IMR-90 (cell line): Measurements from ENCODE around the gene MPI. TPM values are rescaled to one million over a fixed set of nuclear protein-coding genes. Genes with fewer than 3 reads are reported as not detected.

Source experiments
- ATAC-seq: fragments of 200-7000 bp; cut with Tn5 transposase; 2 replicates; pipeline ENCODE4 v1.9.1; 2020; ENCODE audit warnings: low read depth, mild to moderate bottlenecking, moderate library complexity
- BruUV-seq: library from RNA; stranded (reverse); fragments of 400-500 nt; replicated peaks from 2 replicates; lab custom pipeline; 2021; lab: Mats Ljungman, UMichigan
- CTCF ChIA-PET: fragments of 300-600 bp; formaldehyde crosslinking; extraction: SDS; loops from one replicate; lab custom pipeline; 2021; ENCODE audit warnings: antibody characterized with exemption; lab: Yijun Ruan, JAX
- POLR2A ChIA-PET: fragments of 300-600 bp; sonication (Branson Sonifier 250); formaldehyde crosslinking; loops from one replicate; lab custom pipeline; 2022; ENCODE audit warnings: antibody characterized with exemption; ENCODE audit not compliant: unreplicated experiment; lab: Charles Lee
- DNase-seq: peaks from one replicate; pipeline ENCODE4 v3.0.0; 2013
- H2AFZ ChIP-seq: replicated peaks from 2 replicates; pipeline ENCODE3; 2013; ENCODE audit warnings: low read length, mild to moderate bottlenecking; ENCODE audit not compliant: poor library complexity
- H2AK5ac ChIP-seq: 2 replicates; pipeline ENCODE4 v1.6.1; 2013; ENCODE audit warnings: low read depth, low read length, inconsistent platforms
- H2AK9ac ChIP-seq: replicated peaks from 2 replicates; pipeline ENCODE3; 2013; ENCODE audit warnings: mild to moderate bottlenecking, low read depth, low read length, moderate library complexity; ENCODE audit not compliant: poor library complexity
- H2BK120ac ChIP-seq: 2 replicates; pipeline ENCODE4 v1.6.1; 2013; ENCODE audit warnings: low read depth, low read length, inconsistent platforms
- H2BK15ac ChIP-seq: 3 replicates; pipeline ENCODE4 v1.6.1; 2013; ENCODE audit warnings: low read depth, low read length, inconsistent platforms
- H2BK20ac ChIP-seq: 2 replicates; pipeline ENCODE4 v1.6.1; 2013; ENCODE audit warnings: low read depth, mild to moderate bottlenecking, inconsistent platforms, low read length, moderate library complexity
- H2BK5ac ChIP-seq: 2 replicates; pipeline ENCODE4 v1.6.1; 2013; ENCODE audit warnings: mild to moderate bottlenecking, low read depth, low read length, inconsistent platforms; ENCODE audit not compliant: poor library complexity, severe bottlenecking
- H3K14ac ChIP-seq: replicated peaks from 2 replicates; pipeline ENCODE4 v1.6.1; 2013; ENCODE audit warnings: low read depth, low read length, inconsistent platforms
- H3K18ac ChIP-seq: 2 replicates; pipeline ENCODE4 v1.6.1; 2013; ENCODE audit warnings: low read depth, low read length, control low read depth
- H3K23ac ChIP-seq: 2 replicates; pipeline ENCODE4 v1.6.1; 2013; ENCODE audit warnings: low read depth, low read length, inconsistent platforms
- H3K27ac ChIP-seq: 2 replicates; pipeline ENCODE4 v1.5.1; 2013; ENCODE audit warnings: mild to moderate bottlenecking, control low read depth, low read length; ENCODE audit not compliant: insufficient read depth
- H3K27me3 ChIP-seq: 2 replicates; pipeline ENCODE4 v1.6.1; 2013; ENCODE audit warnings: low read length; ENCODE audit not compliant: control insufficient read depth, insufficient read depth
- H3K36me3 ChIP-seq: 2 replicates; pipeline ENCODE4 v1.6.1; 2013; ENCODE audit warnings: low read length, mixed read lengths; ENCODE audit not compliant: control insufficient read depth, insufficient read depth
- H3K4ac ChIP-seq: 2 replicates; pipeline ENCODE4 v1.6.1; 2013; ENCODE audit warnings: low read depth, low read length, inconsistent platforms
- H3K4me1 ChIP-seq: 2 replicates; pipeline ENCODE4 v1.6.1; 2013; ENCODE audit warnings: low read length, mixed read lengths; ENCODE audit not compliant: control insufficient read depth, insufficient read depth
- H3K4me2 ChIP-seq: 2 replicates; pipeline ENCODE4 v1.6.1; 2013; ENCODE audit warnings: low read depth, mild to moderate bottlenecking, control low read depth, low read length, moderate library complexity
- H3K4me3 ChIP-seq: 2 replicates; pipeline ENCODE4 v1.5.1; 2013; ENCODE audit warnings: low read depth, mild to moderate bottlenecking, control low read depth, low read length, moderate library complexity; ENCODE audit not compliant: insufficient read depth
- H3K56ac ChIP-seq: 2 replicates; pipeline ENCODE4 v1.6.1; 2013; ENCODE audit warnings: low read length, inconsistent platforms; ENCODE audit not compliant: insufficient read depth; ENCODE audit errors: extremely low read depth
- H3K79me1 ChIP-seq, 2 experiments: 2 replicates each; pipeline ENCODE4 v1.6.1; 2013; ENCODE audit warnings: low read length in 2 of 2, inconsistent platforms in 1 of 2, low read depth in 1 of 2
- H3K9ac ChIP-seq: 2 replicates; pipeline ENCODE4 v1.6.1; 2013; ENCODE audit warnings: low read depth, low read length, control low read depth
- H3K9me1 ChIP-seq: 2 replicates; pipeline ENCODE4 v1.6.1; 2013; ENCODE audit warnings: low read length, inconsistent platforms; ENCODE audit not compliant: insufficient read depth
- H3K9me3 ChIP-seq: 2 replicates; pipeline ENCODE4 v1.6.1; 2013; ENCODE audit warnings: low read length; ENCODE audit not compliant: control insufficient read depth, insufficient read depth
- H4K20me1 ChIP-seq: 2 replicates; pipeline ENCODE4 v1.6.1; 2013; ENCODE audit warnings: low read length, inconsistent platforms; ENCODE audit not compliant: insufficient read depth
- H4K5ac ChIP-seq: 2 replicates; pipeline ENCODE4 v1.6.1; 2013; ENCODE audit warnings: mild to moderate bottlenecking, low read depth, low read length, control low read depth
- H4K8ac ChIP-seq, 2 experiments: 2 replicates each; pipeline ENCODE4 v1.6.1; 2013; ENCODE audit warnings: low read depth in 2 of 2, low read length in 2 of 2, control low read depth in 1 of 2, inconsistent platforms in 1 of 2
- H4K91ac ChIP-seq: 2 replicates; pipeline ENCODE4 v1.6.1; 2013; ENCODE audit warnings: low read depth, low read length, inconsistent platforms; ENCODE audit not compliant: insufficient read depth
- BHLHE40 ChIP-seq: fragments of 150-350 bp; IDR thresholded peaks from 2 replicates; pipeline ENCODE4 v1.6.1; 2016; ENCODE audit warnings: mild to moderate bottlenecking, low read depth, low read length
- CEBPB ChIP-seq: IDR thresholded peaks from 2 replicates; pipeline ENCODE4 v1.6.1; 2012; ENCODE audit warnings: low read depth, low read length, improper control_type of control experiment
- CHD1 ChIP-seq: IDR thresholded peaks from 2 replicates; pipeline ENCODE4 v1.6.1; 2012; ENCODE audit warnings: low read depth, low read length, improper control_type of control experiment
- FOS ChIP-seq: fragments of 150-350 bp; IDR thresholded peaks from 2 replicates; pipeline ENCODE4 v1.6.1; 2016; ENCODE audit warnings: low read depth, low read length
- MAFK ChIP-seq: IDR thresholded peaks from 2 replicates; pipeline ENCODE4 v1.6.1; 2012; ENCODE audit warnings: low read depth, low read length, improper control_type of control experiment
- MAZ ChIP-seq: IDR thresholded peaks from 2 replicates; pipeline ENCODE4 v1.6.1; 2012; ENCODE audit warnings: low read depth, mild to moderate bottlenecking, low read length, improper control_type of control experiment, moderate library complexity, borderline replicate concordance
- MXI1 ChIP-seq: IDR thresholded peaks from 2 replicates; pipeline ENCODE4 v1.6.1; 2012; ENCODE audit warnings: low read depth, mild to moderate bottlenecking, low read length, moderate library complexity, borderline replicate concordance
- NFE2L2 ChIP-seq: fragments of 150-350 bp; IDR thresholded peaks from 2 replicates; pipeline ENCODE4 v1.6.1; 2016; ENCODE audit warnings: low read depth, mild to moderate bottlenecking, low read length
- POLR2A ChIP-seq: IDR thresholded peaks from 2 replicates; pipeline ENCODE4 v1.6.1; 2012; ENCODE audit warnings: mild to moderate bottlenecking, low read depth, low read length
- RAD21 ChIP-seq: IDR thresholded peaks from 2 replicates; pipeline ENCODE4 v1.6.1; 2012; ENCODE audit warnings: low read length, improper control_type of control experiment
- RCOR1 ChIP-seq: IDR thresholded peaks from 2 replicates; pipeline ENCODE4 v1.6.1; 2012; ENCODE audit warnings: mild to moderate bottlenecking, low read length, improper control_type of control experiment; ENCODE audit not compliant: insufficient replicate concordance
- SMC3 ChIP-seq: fragments of 150-350 bp; IDR thresholded peaks from 2 replicates; pipeline ENCODE4 v1.6.1; 2016; ENCODE audit warnings: low read depth, mild to moderate bottlenecking, antibody characterized with exemption, low read length, moderate library complexity
- WGBS, 2 experiments: methylation state at CpG; one replicate each; pipeline versions ENCODE4 v1.1.5 to v1.1.7; 2013; ENCODE audit warnings: missing lambda C conversion rate in 2 of 2; ENCODE audit not compliant: insufficient read length in 1 of 2; ENCODE audit errors: extremely low coverage in 2 of 2; 5-methylcytosine and 5-hydroxymethylcytosine counted together
- dilution Hi-C: fragments of 300-500 bp; cut with HindIII; formaldehyde crosslinking; loops from one replicate; pipeline ENCODE4 v1.14.3; 2018; ENCODE audit warnings: low sequenced_read_pairs; ENCODE audit not compliant: unreplicated experiment
- in situ Hi-C: fragments of 300-500 bp; cut with MboI; formaldehyde crosslinking; loops from 3 replicates; pipeline ENCODE4 v1.14.3; 2019; ENCODE audit warnings: low sequenced_read_pairs, inconsistent platforms, mixed read lengths
- intact Hi-C: fragments of 100-400 bp; cut with micrococcal nuclease; formaldehyde crosslinking; loops from 2 replicates; pipeline ENCODE4 v1.10.0; 2022
- polyA plus RNA-seq, 3 experiments: library from polyadenylated mRNA; depleted of rRNA; stranded (reverse); fragments of >200 nt; gene quantifications; 2 replicates each; pipeline ENCODE4 v1.2.3, GENCODE V29; 2012; ENCODE audit warnings: low replicate concordance in 1 of 3
- total RNA-seq: library from RNA; depleted of rRNA; stranded (reverse); fragments of >200 nt; gene quantifications from 2 replicates; pipeline ENCODE4 v1.2.3, GENCODE V29; 2012
- TF ChIP-seq, protein P1 (sequence below): conservative IDR thresholded peaks from 2 replicates; pipeline ENCODE4 v1.5.1; 2012; ENCODE audit warnings: mild to moderate bottlenecking, low read depth, low read length, improper control_type of control experiment
- TF ChIP-seq, protein P2 (sequence below): fragments of 150-350 bp; IDR thresholded peaks from 2 replicates; pipeline ENCODE4 v1.6.1; 2016; ENCODE audit warnings: low read depth, mild to moderate bottlenecking, low read length, moderate library complexity, borderline replicate concordance

The MPI gene
- total and polyA plus RNA-seq, 2 of the 4 experiments (the other 2 are of a cell fraction) = 80.1 to 91.8 TPM

DNA sequence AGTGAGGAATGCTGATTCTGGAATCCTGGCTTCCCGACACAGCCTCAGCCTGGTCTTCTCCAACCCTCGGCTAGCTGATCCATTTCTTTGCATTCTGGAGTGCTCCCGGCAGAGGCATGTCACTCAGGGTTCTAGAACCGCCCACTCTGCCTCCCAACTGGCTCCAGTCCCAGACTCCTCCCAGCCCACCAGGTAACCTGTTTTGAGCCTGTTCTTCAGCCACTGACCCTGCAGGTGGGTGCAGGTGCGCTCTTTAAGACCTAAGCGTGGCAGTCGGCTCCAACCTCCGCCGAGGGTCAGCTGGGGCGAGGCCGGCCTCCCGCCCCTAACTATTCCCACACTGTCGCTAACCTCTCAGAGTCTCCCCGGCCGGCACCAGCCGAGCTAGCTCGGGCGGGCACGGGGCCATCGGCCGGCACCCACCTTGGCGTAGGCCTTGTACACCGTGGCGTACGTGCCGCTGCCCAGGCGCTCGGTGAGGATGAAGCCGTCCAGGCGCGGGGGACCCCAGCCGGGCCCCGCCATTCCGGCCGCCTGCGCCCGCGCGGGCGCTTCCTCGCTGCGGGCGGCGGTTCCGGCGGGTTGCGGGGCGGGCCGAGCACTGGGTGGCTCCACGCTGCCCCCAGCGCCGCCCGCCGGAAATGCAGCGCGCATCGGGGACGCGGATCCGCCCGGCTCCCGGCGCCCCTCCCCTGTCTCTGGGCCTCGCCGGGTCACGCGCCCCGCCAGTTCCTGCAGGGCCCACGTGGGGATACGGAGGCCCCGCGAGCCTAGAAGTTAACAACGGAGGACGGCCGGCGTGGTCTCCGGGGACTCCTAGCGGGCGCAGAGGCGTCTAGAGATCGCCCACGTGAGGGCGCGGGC is 47.0 kb upstream of the MPI start, which contains the start of gene ULK3:
Gene ULK3, minus strand, starts transcription at position 576 of the 864 bp plus-strand sequence. Its CDS starts 51 bp downstream, at position 525.
- Histone ChIP-seq H2BK15ac (peak within 1 kb of the TSS; percentile 13; the same call in 1 of the 3 replicates), H3K36me3 (peaks cover 17% of the 10 kb centered on the region), H2AK5ac (peak within 1 kb of the TSS; percentile 79), H3K9ac (peak within 1 kb of the TSS; percentile 79), H4K8ac (peak within 1 kb of the TSS; percentile 89 to 91), H4K5ac (peak within 1 kb of the TSS; percentile 35), H2BK20ac (no peak within 1 kb of the TSS), H3K9me1 (0 out of 2 replicates have a peak, but pooled peaks cover 3% of the 10 kb centered on the region), H4K20me1 (no peaks in the 10 kb centered on the region), H2AK9ac (peak within 1 kb of the TSS; percentile 94), H3K4me1 (peaks cover 4% of the 10 kb centered on the region; the same call in 1 of the 2 replicates), H3K4me2 (peak within 1 kb of the TSS; percentile 83), H3K9me3 (no peaks in the 10 kb centered on the region), H3K18ac (no peak within 1 kb of the TSS; the same call in 1 of the 2 replicates), H3K27me3 (no peaks in the 10 kb centered on the region), H2BK5ac (peak within 1 kb of the TSS; percentile 54), H3K4ac (peak within 1 kb of the TSS; percentile 92), H2AFZ (peak within 1 kb of the TSS; percentile 93), H3K79me1 (peaks cover 0 to 17% of the 10 kb centered on the region in 2 experiments; a peak in 1 of 4 replicates), H3K56ac (no peak within 1 kb of the TSS), H4K91ac (peak within 1 kb of the TSS; percentile 50), H3K14ac (peak within 1 kb of the TSS; percentile 78), H3K27ac (peak within 1 kb of the TSS; percentile 67), H3K4me3 (peak within 1 kb of the TSS; percentile 91), H3K23ac (peak within 1 kb of the TSS; percentile 70), H2BK120ac (peak within 1 kb of the TSS; percentile 46; the same call in 1 of the 2 replicates)
- BruUV-seq = no TSS peak
- DNase-seq (peak; percentile 73), ATAC-seq (peak; percentile 98)
- intact Hi-C loops (loop anchor here (5.0 kb wide), 2 partner anchors 49 to 64 kb away; partner anchors contain the start of genes FAM219B and MPI), dilution Hi-C loops (no loop called here), in situ Hi-C loops (no loop called here)
- WGBS, 2 experiments = 1% methylated on average over 38 of the region's 84 CpGs; no CpG with 5 or more reads in 1 of the 2 experiments
- POLR2A ChIA-PET = no interaction called here
- CTCF ChIA-PET = interaction anchor here (0.6 to 1.2 kb wide), 2 partner anchors 13 to 59 kb away, joined by 3 to 4 read pairs; no protein-coding TSS in a partner anchor
- TF ChIP-seq POLR2A = no peak
- TF ChIP-seq BHLHE40 = peak; percentile 60
- peak; percentile 41 for TF ChIP-seq RAD21
- TF ChIP-seq FOS = peak; percentile 24; the same call in 1 of the 2 replicates
- no peak for TF ChIP-seq CEBPB
- TF ChIP-seq RCOR1 = no peak
- no peak for TF ChIP-seq NFE2L2
- TF ChIP-seq, protein P1, sequence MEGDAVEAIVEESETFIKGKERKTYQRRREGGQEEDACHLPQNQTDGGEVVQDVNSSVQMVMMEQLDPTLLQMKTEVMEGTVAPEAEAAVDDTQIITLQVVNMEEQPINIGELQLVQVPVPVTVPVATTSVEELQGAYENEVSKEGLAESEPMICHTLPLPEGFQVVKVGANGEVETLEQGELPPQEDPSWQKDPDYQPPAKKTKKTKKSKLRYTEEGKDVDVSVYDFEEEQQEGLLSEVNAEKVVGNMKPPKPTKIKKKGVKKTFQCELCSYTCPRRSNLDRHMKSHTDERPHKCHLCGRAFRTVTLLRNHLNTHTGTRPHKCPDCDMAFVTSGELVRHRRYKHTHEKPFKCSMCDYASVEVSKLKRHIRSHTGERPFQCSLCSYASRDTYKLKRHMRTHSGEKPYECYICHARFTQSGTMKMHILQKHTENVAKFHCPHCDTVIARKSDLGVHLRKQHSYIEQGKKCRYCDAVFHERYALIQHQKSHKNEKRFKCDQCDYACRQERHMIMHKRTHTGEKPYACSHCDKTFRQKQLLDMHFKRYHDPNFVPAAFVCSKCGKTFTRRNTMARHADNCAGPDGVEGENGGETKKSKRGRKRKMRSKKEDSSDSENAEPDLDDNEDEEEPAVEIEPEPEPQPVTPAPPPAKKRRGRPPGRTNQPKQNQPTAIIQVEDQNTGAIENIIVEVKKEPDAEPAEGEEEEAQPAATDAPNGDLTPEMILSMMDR = peak; percentile 79
- TF ChIP-seq, protein P2, sequence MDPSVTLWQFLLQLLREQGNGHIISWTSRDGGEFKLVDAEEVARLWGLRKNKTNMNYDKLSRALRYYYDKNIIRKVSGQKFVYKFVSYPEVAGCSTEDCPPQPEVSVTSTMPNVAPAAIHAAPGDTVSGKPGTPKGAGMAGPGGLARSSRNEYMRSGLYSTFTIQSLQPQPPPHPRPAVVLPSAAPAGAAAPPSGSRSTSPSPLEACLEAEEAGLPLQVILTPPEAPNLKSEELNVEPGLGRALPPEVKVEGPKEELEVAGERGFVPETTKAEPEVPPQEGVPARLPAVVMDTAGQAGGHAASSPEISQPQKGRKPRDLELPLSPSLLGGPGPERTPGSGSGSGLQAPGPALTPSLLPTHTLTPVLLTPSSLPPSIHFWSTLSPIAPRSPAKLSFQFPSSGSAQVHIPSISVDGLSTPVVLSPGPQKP = no peak
- peak; percentile 96 for TF ChIP-seq MXI1
- peak; percentile 88; the same call in 1 of the 2 replicates for TF ChIP-seq MAZ
- TF ChIP-seq MAFK = no peak
- peak; percentile 25; the same call in 1 of the 2 replicates for TF ChIP-seq SMC3
- no peak for TF ChIP-seq CHD1
